GM21447 (cell line): ENCODE results near the gene THEM5.
"Not testable (repeated sequence)": the region's sequence is repeated elsewhere in the genome, so short reads cannot be mapped to it uniquely, and the experiment has no call there.

Source experiments
- ATAC-seq: cut with Tn5 transposase; IDR thresholded peaks from one replicate; pipeline ENCODE4 v1.9.1; 2021; ENCODE audit not compliant: unreplicated experiment

The THEM5 gene

DNA sequence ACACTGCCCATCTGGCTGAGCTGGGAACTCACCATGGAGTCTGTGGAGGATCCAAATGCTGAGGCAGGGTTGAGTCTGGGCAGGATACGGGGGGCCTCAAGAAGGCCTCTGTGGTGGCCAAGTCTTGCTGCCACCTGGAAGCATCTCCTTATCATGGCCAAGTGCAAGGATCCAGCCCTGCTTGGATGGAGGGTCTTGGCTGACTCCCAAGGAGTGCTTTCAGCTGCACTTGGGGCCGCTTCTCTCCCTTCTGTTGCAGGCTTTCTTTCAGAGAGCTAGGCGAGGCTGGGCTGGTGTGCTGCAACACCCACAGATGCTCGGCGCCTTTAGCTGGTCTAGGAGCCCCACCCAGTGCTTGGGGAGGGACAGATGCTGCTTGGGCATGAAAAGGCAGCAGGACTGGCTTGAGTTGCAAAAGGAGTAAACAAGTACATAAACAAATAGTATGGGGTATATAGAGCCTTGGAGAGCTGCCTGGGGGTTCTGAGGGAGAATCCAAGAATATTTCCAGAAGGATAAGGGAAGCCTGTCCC lies at the start of gene THEM5:
THEM5 (minus strand) TSS at position 302 of the 533 bp plus-strand sequence; CDS start at position 155, 147 bp downstream.
- no peak for ATAC-seq

DNA sequence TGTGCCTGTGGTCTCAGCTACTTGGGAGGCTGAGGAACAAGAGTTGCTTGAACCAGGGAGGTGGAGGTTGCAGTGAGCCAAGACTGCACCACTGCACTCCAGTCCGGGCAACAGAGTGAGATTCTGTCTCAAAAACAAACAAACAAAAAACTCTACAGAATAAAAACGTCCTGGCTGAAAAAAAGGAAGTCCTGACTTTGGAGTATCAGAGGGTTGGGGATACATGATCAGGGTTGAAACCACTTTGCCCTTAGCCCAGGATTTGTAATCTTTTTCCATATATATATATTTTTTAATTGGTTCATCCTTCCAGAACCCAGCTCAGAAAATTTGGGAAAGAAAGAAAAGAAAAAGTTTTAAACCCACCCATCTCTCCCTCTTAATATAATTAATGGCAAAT lies 49.3 kb upstream of the THEM5 start:
- ATAC-seq: no peak

DNA sequence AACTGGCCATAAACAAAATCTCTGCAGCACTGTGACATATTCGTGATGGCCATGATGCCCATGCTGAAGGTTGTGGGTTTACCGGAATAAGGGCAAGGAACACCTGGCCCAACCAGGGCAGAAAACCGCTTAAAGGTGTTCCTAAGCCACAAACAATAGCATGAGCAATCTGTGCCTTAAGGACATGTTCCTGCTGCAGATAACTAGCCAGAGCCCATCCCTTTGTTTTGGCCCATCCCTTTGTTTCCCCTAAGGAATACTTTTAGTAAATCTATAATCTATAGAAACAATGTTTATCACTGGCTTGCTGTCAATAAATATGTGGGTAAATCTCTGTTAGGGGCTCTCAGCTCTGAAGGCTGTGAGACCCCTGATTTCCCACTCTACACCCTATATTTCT lies 47.3 kb upstream of the THEM5 start:
- ATAC-seq: not testable (repeated sequence)

- ATAC-seq: no peak
Observed at GRCh38 chr1:151898519-151898991, 45.0 kb upstream of the THEM5 start.

DNA sequence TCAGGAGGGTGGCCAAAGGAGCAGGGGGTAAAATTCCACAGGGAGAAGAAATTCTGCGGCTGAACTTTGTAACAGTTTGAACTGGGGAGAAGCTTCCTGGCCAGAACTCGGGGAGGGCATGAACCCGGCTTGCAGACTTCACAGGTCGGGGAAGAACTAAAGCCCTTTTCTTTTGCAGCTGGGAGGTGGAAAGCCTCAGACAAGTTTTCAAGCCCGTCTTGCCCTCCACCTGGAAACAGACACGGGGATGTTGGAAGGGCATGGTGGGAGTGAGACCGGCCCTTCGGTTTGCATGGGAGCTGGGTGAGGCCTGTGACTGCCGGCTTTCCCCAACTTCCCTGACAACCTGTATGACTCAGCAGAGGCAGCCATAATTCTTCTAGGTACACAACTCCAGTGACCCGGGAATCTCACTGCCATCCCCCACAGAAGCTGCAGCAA lies 44.5 kb upstream of the THEM5 start:
- no peak for ATAC-seq

- ATAC-seq: no peak
Observed at GRCh38 chr1:151893176-151893924, 39.8 kb upstream of the THEM5 start.

GRCh38 chr1:151892190-151892589 lies 38.7 kb upstream of the THEM5 start:
- ATAC-seq: no peak

DNA sequence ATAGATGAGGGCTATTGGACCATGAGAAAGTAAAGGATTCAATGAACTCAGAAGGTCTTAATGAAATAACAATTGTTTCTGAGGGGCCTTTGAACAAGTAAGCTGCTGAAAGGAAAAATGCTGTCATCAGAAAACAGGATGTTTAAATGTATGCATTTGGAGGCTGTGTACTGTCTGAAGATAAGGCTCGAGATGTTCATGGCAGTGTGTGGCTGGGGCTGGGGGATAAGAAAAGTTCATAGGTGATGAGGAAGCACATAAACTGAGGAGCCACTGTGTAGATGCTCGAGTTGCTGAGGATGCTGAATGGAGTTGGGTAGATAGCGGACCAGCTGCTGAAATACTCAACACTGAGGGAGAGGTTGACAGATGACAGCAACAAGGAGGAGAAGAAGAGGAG lies 38.0 kb upstream of the THEM5 start:
- ATAC-seq: no peak

DNA sequence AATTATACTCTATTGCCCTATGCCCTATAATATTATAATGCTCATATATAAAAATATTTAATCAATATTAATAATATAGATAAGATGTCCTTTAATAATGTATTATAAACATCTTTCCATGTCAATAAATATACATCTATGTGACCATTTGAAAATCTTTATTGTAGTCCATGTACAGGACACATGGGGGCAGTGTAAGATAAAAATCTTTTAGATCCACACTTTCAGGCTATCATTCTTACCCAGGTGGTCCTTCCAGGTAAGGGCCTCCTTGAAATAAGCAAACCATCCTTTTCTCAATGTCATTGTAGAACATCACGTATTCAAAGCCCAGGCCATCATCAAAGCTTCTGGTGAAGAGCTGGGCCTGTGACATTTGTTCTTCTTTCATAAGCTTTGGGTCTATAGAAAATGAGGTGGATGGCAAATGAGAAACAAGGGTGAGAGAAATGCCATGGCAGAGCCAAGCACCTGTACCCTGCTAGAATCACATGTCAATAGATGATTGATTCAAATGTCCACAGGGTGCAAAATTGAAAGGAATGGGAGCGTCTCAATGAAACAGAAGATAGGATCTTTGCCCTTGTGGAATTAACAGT lies 35.6 kb upstream of the THEM5 start:
- ATAC-seq: no peak

DNA sequence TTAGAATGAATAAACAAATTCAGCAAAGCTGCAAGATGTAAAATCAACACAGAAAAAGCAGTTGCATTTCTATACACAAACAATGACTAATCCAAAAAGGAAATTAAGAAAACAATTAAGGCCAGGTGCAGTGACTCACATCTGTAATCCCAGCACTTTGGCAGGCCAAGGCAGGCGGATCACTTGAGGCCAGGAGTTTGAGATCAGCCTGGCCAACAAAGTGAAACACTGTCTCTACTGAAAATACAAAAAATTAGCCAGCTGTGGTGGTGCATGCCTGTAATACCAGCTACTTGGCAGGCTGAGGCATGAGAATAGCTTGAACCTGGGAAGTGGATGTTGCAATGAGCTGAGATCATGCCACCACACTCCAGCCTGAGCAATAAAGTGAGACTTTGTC lies 33.5 kb upstream of the THEM5 start:
- no peak for ATAC-seq

DNA sequence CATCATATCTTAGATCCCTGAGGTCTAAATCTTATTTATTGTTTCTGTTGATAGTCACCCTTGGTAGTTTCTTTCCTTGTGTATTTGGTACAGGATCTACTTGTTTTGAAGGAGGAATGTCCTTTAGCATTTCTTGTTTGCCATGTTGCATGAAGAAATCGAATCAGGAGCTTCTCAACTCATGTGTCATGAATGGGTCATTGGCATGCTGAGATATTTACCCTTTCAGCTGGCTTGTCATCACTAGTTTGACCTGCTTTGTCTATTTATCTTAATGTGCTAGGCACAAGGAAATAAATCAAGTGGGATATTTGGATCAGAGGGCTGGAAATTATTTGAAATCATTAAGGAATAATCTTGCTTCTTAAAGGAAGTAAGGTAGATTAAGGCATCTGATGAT lies 32.0 kb upstream of the THEM5 start:
- ATAC-seq: no peak

DNA sequence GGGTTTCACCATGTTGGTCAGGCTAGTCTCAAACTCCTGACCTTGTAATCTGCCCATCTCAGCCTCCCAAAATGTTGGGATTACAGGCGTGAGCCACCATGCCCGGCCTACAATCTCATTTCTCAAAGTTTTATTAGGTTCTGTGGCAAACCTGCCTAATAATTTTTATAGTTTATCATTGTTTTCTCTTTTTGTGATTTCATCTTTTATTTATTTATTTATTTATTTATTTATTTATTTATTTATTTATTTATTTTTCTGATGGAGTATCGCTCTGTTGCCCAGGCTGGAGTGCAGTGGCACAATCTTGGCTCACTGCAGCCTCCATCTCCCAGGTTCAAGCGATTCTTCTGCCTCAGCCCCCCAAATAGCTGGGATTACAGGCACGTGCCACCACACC lies 31.4 kb upstream of the THEM5 start:
- ATAC-seq: not testable (repeated sequence)

GRCh38 chr1:151884445-151884844 lies 30.9 kb upstream of the THEM5 start:
- ATAC-seq: not testable (repeated sequence)

GRCh38 chr1:151883898-151884297 lies 30.4 kb upstream of the THEM5 start:
- ATAC-seq: not testable (repeated sequence)

DNA sequence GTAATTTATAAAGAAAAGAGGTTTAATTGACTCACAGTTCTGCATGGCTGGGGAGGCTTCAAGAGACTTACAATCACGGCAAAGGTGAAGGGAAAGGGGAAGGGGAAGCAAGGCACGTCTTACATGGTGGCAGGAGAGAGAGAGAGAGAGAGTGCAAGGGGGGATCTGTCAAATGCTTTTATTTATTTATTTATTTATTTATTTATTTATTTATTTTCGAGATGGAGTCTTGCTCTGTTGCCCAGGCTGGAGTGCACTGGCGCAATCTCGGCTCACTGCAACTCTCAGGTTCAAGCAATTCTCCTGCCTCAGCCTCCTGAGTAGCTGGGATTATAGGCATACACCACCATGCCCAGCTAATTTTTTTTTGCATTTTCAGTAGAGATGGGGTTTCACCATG lies 29.4 kb upstream of the THEM5 start:
- not testable (repeated sequence) for ATAC-seq

DNA sequence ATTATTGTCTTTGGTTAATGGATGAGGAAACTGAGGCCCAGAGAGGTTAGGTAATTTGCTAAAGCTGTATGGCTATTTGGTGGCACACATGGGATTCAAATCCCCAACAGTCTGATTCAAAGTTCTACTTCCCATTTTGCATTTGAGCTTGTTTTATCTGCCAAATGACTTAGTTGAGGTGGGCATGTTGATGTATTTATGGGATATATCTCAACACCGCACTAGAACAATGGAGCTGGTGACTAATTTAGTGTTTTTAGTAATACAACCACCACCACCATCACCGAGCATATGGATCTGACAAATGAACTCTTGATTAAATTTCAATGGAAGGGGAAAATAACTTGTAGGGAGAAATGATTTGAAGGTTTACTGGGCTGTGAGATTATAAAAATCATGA lies 29.0 kb upstream of the THEM5 start:
- no peak for ATAC-seq

- ATAC-seq: no peak
Observed at GRCh38 chr1:151881479-151881878, 28.0 kb upstream of the THEM5 start.

DNA sequence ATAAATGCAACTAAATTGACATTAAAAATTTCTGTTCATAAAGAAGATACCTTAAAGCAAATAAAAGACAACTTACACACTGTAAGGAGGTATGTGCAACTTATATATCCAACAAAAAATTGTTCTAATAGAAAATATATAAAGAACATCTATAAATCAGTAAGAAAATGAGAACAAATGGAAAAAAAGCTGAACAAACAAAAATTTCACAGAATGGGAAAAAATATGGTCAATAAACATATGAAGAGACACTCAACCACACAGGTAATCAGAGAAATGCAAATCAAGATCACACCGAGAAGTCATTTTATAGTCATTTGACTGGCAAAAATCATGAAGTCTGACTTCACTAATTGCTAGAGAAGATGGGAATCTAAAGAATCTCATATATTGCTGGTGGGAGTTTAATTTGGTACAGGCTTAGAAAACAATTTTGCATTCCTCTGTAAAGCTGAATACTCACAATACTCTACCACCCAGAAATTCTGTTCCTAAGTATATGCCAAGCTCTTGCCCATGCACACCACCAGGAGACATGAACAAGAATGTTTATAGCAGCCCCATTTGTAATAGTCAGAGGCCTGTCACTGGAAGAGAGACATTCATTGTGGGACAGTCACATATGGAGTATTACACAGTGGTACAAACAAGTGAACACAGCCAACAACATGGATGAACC lies 22.0 kb upstream of the THEM5 start:
- no peak for ATAC-seq

DNA sequence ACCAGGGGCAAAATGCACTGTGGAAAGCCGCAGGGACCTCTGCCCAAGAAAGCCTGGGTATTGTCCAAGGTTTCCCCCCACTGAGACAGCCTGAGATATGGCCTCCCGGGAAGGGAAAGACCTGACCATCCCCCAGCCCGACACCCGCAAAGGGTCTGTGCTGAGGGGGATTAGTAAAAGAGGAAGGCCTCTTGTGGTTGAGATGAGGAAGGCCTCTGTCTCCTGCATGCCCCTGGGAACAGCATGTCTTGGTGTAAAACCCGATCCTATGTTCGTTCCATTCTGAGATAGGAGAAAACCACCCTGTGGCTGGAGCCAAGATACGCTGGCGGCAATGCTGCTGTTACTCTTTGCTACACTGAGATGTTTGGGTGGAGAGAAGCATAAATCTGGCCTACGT lies 19.3 kb upstream of the THEM5 start:
- not testable (repeated sequence) for ATAC-seq

DNA sequence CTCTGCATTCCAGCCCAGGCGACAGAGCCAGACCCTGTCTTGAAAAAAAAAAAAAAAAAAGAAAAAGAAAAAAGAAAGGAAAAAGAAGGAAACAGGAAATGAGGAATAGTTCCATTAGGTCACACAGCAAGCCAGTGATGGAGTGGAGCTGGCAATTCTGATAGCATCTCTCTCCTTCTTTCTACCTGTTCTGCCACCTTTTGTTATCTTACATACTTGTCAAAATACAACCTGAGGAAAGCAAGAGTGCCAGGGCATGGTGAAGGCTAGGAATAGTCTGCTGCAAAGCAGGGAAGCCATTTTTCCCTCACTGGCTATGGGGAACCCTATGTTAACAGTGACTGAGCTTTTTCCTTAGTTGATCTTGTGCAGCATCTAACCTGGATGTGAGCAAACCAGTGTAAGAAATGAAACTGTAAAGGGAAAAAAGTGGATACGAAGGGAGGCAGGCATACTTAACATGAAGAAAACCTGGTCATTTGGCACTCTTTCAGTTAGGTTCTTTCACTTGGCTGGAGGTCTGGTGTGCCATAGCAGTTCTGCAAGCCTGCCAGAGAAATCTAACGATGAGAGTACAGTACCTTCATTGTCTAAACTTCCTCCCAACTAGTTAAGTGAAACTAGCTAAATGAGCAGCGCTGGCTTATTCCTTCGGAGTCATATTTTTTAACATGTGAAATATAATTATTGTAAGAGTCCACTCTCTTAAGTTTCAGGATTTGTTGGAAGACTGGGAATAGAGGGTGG lies 17.9 kb upstream of the THEM5 start:
- ATAC-seq: no peak

GRCh38 chr1:151868486-151868885 lies 15.0 kb upstream of the THEM5 start:
- ATAC-seq: no peak
